ENCODE results near the gene ILRUN. TPM values are rescaled to one million over a fixed set of nuclear protein-coding genes. Genes with fewer than 3 reads are reported as not detected.
A peak's percentile ranks its signal among the peaks of the same experiment; 100 is the strongest.
"Not testable (repeated sequence)": the region's sequence is repeated elsewhere in the genome, so short reads cannot be mapped to it uniquely, and the experiment has no call there.

Gene ILRUN
- total RNA-seq, 1 donor from 2014 or later: 62.1 TPM

GRCh38 chr6:34657037-34657306 is 39.6 kb downstream of the ILRUN start:
- Histone ChIP-seq H3K36me3 (ENCODE audit: control insufficient read depth, insufficient read depth, low read length) (peaks cover 6% of the 10 kb centered on the region), H3K4me3 (ENCODE audit: low read depth, low read length) (peak overlapping the region; percentile 9), H3K27me3 (ENCODE audit: control insufficient read depth, insufficient read depth, low read length) (no peaks in the 10 kb centered on the region)
- TF ChIP-seq CTCF (IDR thresholded peaks at IDR 0.05; ENCODE audit: insufficient read depth, low read length, severe bottlenecking): no peak
- DNase-seq (ENCODE audit: low read depth): no peak
- FAIRE-seq: no peak

GRCh38 chr6:34656378-34657036 is 40.1 kb downstream of the ILRUN start:
- no peak for FAIRE-seq
- TF ChIP-seq CTCF (IDR thresholded peaks at IDR 0.05; ENCODE audit: insufficient read depth, low read length, severe bottlenecking): no peak
- peak; percentile 67 for DNase-seq (ENCODE audit: low read depth)
- Histone ChIP-seq H3K27me3 (ENCODE audit: control insufficient read depth, insufficient read depth, low read length) (no peaks in the 10 kb centered on the region), H3K36me3 (ENCODE audit: control insufficient read depth, insufficient read depth, low read length) (peaks cover 6% of the 10 kb centered on the region), H3K4me3 (ENCODE audit: low read depth, low read length) (no peak overlapping the region)

GRCh38 chr6:34655876-34656377 is 40.6 kb downstream of the ILRUN start:
- not testable (repeated sequence) for FAIRE-seq; DNase-seq (ENCODE audit: low read depth); H3K4me3 ChIP-seq (ENCODE audit: low read depth, low read length); H3K27me3 ChIP-seq (ENCODE audit: control insufficient read depth, insufficient read depth, low read length); H3K36me3 ChIP-seq (ENCODE audit: control insufficient read depth, insufficient read depth, low read length)

- no peak for DNase-seq (ENCODE audit: low read depth)
- H3K4me3 ChIP-seq (ENCODE audit: low read depth, low read length): no peak overlapping the region
- no peak for FAIRE-seq
- no peak for TF ChIP-seq CTCF (IDR thresholded peaks at IDR 0.05; ENCODE audit: insufficient read depth, low read length, severe bottlenecking)
- H3K36me3 ChIP-seq (ENCODE audit: control insufficient read depth, insufficient read depth, low read length): peaks cover 6% of the 10 kb centered on the region
- no peaks in the 10 kb centered on the region for H3K27me3 ChIP-seq (ENCODE audit: control insufficient read depth, insufficient read depth, low read length)
Measured at GRCh38 chr6:34654061-34654710, 42.4 kb downstream of the ILRUN start.

- no peaks in the 10 kb centered on the region for H3K27me3 ChIP-seq (ENCODE audit: control insufficient read depth, insufficient read depth, low read length)
- no peak overlapping the region for H3K4me3 ChIP-seq (ENCODE audit: low read depth, low read length)
- no peak for TF ChIP-seq CTCF (IDR thresholded peaks at IDR 0.05; ENCODE audit: insufficient read depth, low read length, severe bottlenecking)
- no peak for DNase-seq (ENCODE audit: low read depth)
- no peak for FAIRE-seq
- peaks cover 6% of the 10 kb centered on the region for H3K36me3 ChIP-seq (ENCODE audit: control insufficient read depth, insufficient read depth, low read length)
Measured at GRCh38 chr6:34652263-34652662, 44.3 kb downstream of the ILRUN start.

GRCh38 chr6:34650823-34651222 is 45.7 kb downstream of the ILRUN start:
- no peak for FAIRE-seq
- TF ChIP-seq CTCF (IDR thresholded peaks at IDR 0.05; ENCODE audit: insufficient read depth, low read length, severe bottlenecking): no peak
- H3K4me3 ChIP-seq (ENCODE audit: low read depth, low read length): no peak overlapping the region
- DNase-seq (ENCODE audit: low read depth): no peak
- H3K27me3 ChIP-seq (ENCODE audit: control insufficient read depth, insufficient read depth, low read length): no peaks in the 10 kb centered on the region
- H3K36me3 ChIP-seq (ENCODE audit: control insufficient read depth, insufficient read depth, low read length): peaks cover 12% of the 10 kb centered on the region

- H3K4me3 ChIP-seq (ENCODE audit: low read depth, low read length); FAIRE-seq; H3K27me3 ChIP-seq (ENCODE audit: control insufficient read depth, insufficient read depth, low read length); DNase-seq (ENCODE audit: low read depth): not testable (repeated sequence)
- peaks cover 13% of the 10 kb centered on the region for H3K36me3 ChIP-seq (ENCODE audit: control insufficient read depth, insufficient read depth, low read length)
Measured at GRCh38 chr6:34650232-34650631, 46.3 kb downstream of the ILRUN start.

Data from bronchial epithelial cell (primary cell).